HFFc6 (cell line): ENCODE results near the gene GLYR1. TPM values are rescaled to one million over a fixed set of nuclear protein-coding genes. Genes with fewer than 3 reads are reported as not detected.

Experiments used
- DNase-seq: peaks from one replicate; pipeline ENCODE4 v3.0.0-alpha.2; 2018
- H3K27ac Mint-ChIP-seq: 2 replicates; pipeline ENCODE4 v1.8.0; 2020; ENCODE audit warnings: mild to moderate bottlenecking, mixed read lengths
- H3K27me3 Mint-ChIP-seq: 2 replicates; pipeline ENCODE4 v1.8.0; 2021; ENCODE audit warnings: mild to moderate bottlenecking, moderate library complexity, mixed read lengths; ENCODE audit not compliant: insufficient read depth
- H3K36me3 Mint-ChIP-seq: 2 replicates; pipeline ENCODE4 v1.8.0; 2021; ENCODE audit warnings: low read depth, mixed read lengths
- H3K4me1 Mint-ChIP-seq: 2 replicates; pipeline ENCODE4 v1.8.0; 2020; ENCODE audit warnings: low read depth, mixed read lengths
- H3K4me3 Mint-ChIP-seq: 2 replicates; pipeline ENCODE4 v1.8.0; 2020; ENCODE audit warnings: mild to moderate bottlenecking, moderate library complexity, mixed read lengths
- H3K9me3 Mint-ChIP-seq: 2 replicates; pipeline ENCODE4 v1.8.0; 2020; ENCODE audit warnings: mild to moderate bottlenecking, mixed read lengths
- CTCF ChIP-seq: fragments of 200-600 bp; sonication (generic); IDR thresholded peaks from 2 replicates; pipeline ENCODE4 v1.5.0; 2021; ENCODE audit warnings: antibody characterized with exemption, mild to moderate bottlenecking
- total RNA-seq, 6 experiments: library from RNA; stranded (reverse); fragmentation: NEBNext Ultra II Directional; extraction: Animal tissue kit (Norgen Biotek cat#: 25700); gene quantifications; 2 replicates in 1 of 6; 3 replicates in 5 of 6; pipeline ENCODE4 v1.2.3, GENCODE V29; 2021

The GLYR1 gene
- total RNA-seq, 6 experiments from 2014 or later: 77.6 to 89.4 (median 81.8) TPM

GRCh38 chr16:4876646-4877379 is 29.7 kb upstream of the GLYR1 start:
- Mint-ChIP-seq H3K4me1 (peaks cover 12% of the 10 kb centered on the region), H3K9me3 (no peaks in the 10 kb centered on the region), H3K36me3 (peaks cover 50% of the 10 kb centered on the region), H3K4me3 (no peak overlapping the region), H3K27ac (no peak overlapping the region), H3K27me3 (peaks cover 2% of the 10 kb centered on the region)
- no peak for TF ChIP-seq CTCF
- no peak for DNase-seq

- no peak overlapping the region for H3K27ac Mint-ChIP-seq
Observed at GRCh38 chr16:4874666-4875065, 27.6 kb upstream of the GLYR1 start.

GRCh38 chr16:4873091-4873490 is 26.0 kb upstream of the GLYR1 start:
- Mint-ChIP-seq H3K4me3 (no peak overlapping the region), H3K36me3 (peaks cover 30% of the 10 kb centered on the region), H3K27ac (no peak overlapping the region), H3K27me3 (no peaks in the 10 kb centered on the region; the same call in 1 of the 2 replicates), H3K9me3 (no peaks in the 10 kb centered on the region), H3K4me1 (no peaks in the 10 kb centered on the region)
- DNase-seq: no peak
- TF ChIP-seq CTCF: no peak

More at GRCh38 chr16:4874666-4875065, 27.6 kb upstream of the GLYR1 start:
- no peak for DNase-seq
- Mint-ChIP-seq H3K9me3 (no peaks in the 10 kb centered on the region), H3K27me3 (peaks cover 2% of the 10 kb centered on the region), H3K36me3 (peaks cover 37% of the 10 kb centered on the region), H3K4me3 (no peak overlapping the region), H3K4me1 (peaks cover 7% of the 10 kb centered on the region)
- no peak for TF ChIP-seq CTCF

GRCh38 chr16:4871071-4871470 is 24.0 kb upstream of the GLYR1 start:
- Mint-ChIP-seq H3K4me3 (no peak overlapping the region), H3K36me3 (peaks cover 29% of the 10 kb centered on the region), H3K9me3 (no peaks in the 10 kb centered on the region), H3K4me1 (no peaks in the 10 kb centered on the region), H3K27me3 (no peaks in the 10 kb centered on the region; the same call in 1 of the 2 replicates), H3K27ac (no peak overlapping the region)
- no peak for TF ChIP-seq CTCF
- no peak for DNase-seq

GRCh38 chr16:4870138-4870671 is 23.1 kb upstream of the GLYR1 start:
- H3K36me3 Mint-ChIP-seq: peaks cover 24% of the 10 kb centered on the region
- TF ChIP-seq CTCF: no peak
- DNase-seq: no peak
- H3K9me3 Mint-ChIP-seq: no peaks in the 10 kb centered on the region
- H3K27ac Mint-ChIP-seq: no peak overlapping the region
- H3K4me3 Mint-ChIP-seq: no peak overlapping the region
- no peaks in the 10 kb centered on the region for H3K4me1 Mint-ChIP-seq
- H3K27me3 Mint-ChIP-seq: no peaks in the 10 kb centered on the region; the same call in 1 of the 2 replicates
